Measurements from ENCODE around the gene CLIC5.

DNA sequence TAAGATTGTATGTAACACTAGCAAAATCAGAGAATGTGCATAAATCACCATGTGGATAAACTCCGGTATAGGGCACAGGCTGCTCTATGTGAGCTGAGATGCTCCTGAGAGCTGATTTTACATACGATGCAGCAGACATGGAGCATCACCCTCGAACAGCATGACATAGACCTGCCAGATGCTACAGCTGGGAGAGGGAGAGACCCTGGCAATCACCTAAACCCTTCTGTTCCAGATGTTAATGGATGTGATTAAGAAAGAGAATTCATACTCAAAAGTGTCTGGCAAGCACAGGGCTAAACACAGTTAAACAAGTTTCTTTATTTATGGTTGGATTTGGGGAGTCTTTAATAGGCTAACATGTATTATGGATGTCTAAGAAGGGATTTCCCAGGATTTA lies 157.0 kb downstream of the CLIC5 start:
- TF ChIP-seq, protein P1, sequence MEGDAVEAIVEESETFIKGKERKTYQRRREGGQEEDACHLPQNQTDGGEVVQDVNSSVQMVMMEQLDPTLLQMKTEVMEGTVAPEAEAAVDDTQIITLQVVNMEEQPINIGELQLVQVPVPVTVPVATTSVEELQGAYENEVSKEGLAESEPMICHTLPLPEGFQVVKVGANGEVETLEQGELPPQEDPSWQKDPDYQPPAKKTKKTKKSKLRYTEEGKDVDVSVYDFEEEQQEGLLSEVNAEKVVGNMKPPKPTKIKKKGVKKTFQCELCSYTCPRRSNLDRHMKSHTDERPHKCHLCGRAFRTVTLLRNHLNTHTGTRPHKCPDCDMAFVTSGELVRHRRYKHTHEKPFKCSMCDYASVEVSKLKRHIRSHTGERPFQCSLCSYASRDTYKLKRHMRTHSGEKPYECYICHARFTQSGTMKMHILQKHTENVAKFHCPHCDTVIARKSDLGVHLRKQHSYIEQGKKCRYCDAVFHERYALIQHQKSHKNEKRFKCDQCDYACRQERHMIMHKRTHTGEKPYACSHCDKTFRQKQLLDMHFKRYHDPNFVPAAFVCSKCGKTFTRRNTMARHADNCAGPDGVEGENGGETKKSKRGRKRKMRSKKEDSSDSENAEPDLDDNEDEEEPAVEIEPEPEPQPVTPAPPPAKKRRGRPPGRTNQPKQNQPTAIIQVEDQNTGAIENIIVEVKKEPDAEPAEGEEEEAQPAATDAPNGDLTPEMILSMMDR (IDR thresholded peaks at IDR 0.05) = no peak
- no peak for TF ChIP-seq POLR2A (IDR thresholded peaks at IDR 0.05)
